Stimulated activated CD4-positive, alpha-beta T cell treated with anti-CD3 and anti-CD28 coated beads, Interleukin-15, amount 100 ng/mL, for 24 hours (primary cell): ENCODE measurements around the gene SEPTIN10.
"Not testable (repeated sequence)": the region's sequence is repeated elsewhere in the genome, so short reads cannot be mapped to it uniquely, and the experiment has no call there.

Source experiments
- DNase-seq: peaks from one replicate; pipeline ENCODE4 v3.0.0-alpha.2; 2020

The SEPTIN10 gene

GRCh38 chr2:109538546-109538945, 75.2 kb downstream of the SEPTIN10 start:
- no peak for DNase-seq

GRCh38 chr2:109537565-109538222, 76.1 kb downstream of the SEPTIN10 start:
- DNase-seq, result no peak

GRCh38 chr2:109536556-109536955, 77.2 kb downstream of the SEPTIN10 start:
- DNase-seq, result not testable (repeated sequence)

- no peak for DNase-seq
Measured at GRCh38 chr2:109535217-109535946, 78.4 kb downstream of the SEPTIN10 start.

GRCh38 chr2:109533823-109534222, 79.9 kb downstream of the SEPTIN10 start:
- DNase-seq, result no peak

GRCh38 chr2:109532728-109533076, 81.1 kb downstream of the SEPTIN10 start:
- DNase-seq, result no peak

- no peak for DNase-seq
Measured at GRCh38 chr2:109531896-109532727, 81.7 kb downstream of the SEPTIN10 start.

GRCh38 chr2:109531221-109531620, 82.5 kb downstream of the SEPTIN10 start:
- no peak for DNase-seq

- DNase-seq, result no peak
Measured at GRCh38 chr2:109530712-109531111, 83.1 kb downstream of the SEPTIN10 start.

GRCh38 chr2:109529532-109530449, 84.0 kb downstream of the SEPTIN10 start:
- DNase-seq, result no peak

GRCh38 chr2:109528811-109529501, 84.8 kb downstream of the SEPTIN10 start:
- no peak for DNase-seq

GRCh38 chr2:109527846-109528705, 85.7 kb downstream of the SEPTIN10 start:
- DNase-seq, result no peak

GRCh38 chr2:109527079-109527478, 86.7 kb downstream of the SEPTIN10 start:
- DNase-seq, result no peak

- no peak for DNase-seq
Measured at GRCh38 chr2:109526442-109526970, 87.3 kb downstream of the SEPTIN10 start.

- DNase-seq, result no peak
Measured at GRCh38 chr2:109525836-109526235, 87.9 kb downstream of the SEPTIN10 start.

- DNase-seq, result no peak
Measured at GRCh38 chr2:109523536-109524361, 90.0 kb downstream of the SEPTIN10 start.

- no peak for DNase-seq
Measured at GRCh38 chr2:109523121-109523520, 90.6 kb downstream of the SEPTIN10 start.

GRCh38 chr2:109522063-109522374, 91.7 kb downstream of the SEPTIN10 start:
- no peak for DNase-seq

GRCh38 chr2:109521233-109522062, 92.3 kb downstream of the SEPTIN10 start:
- DNase-seq, result no peak
